PC-9 (cell line): ENCODE results near the gene NUDT7. TPM values are rescaled to one million over a fixed set of nuclear protein-coding genes. Genes with fewer than 3 reads are reported as not detected.

Experiments
- BruUV-seq: library from RNA; stranded (reverse); fragments of 400-500 nt; replicated peaks from 2 replicates; lab custom pipeline; 2021; lab: Mats Ljungman, UMichigan
- CTCF ChIA-PET: fragments of 300-600 bp; sonication (Branson Sonifier 250); formaldehyde crosslinking; loops from one replicate; lab custom pipeline; 2022; ENCODE audit warnings: antibody characterized with exemption; lab: Charles Lee
- POLR2A ChIA-PET: fragments of 300-600 bp; sonication (Branson Sonifier 250); formaldehyde crosslinking; loops from one replicate; lab custom pipeline; 2022; ENCODE audit warnings: antibody characterized with exemption; ENCODE audit not compliant: unreplicated experiment; lab: Charles Lee
- DNase-seq, 2 experiments: peaks; one replicate each; pipeline versions ENCODE4 v3.0.0 to v3.0.0-alpha.2; 2015 to 2022; ENCODE audit warnings: mixed read lengths in 1 of 2
- H2AFZ ChIP-seq: fragments of 200-600 bp; sonication (generic); 2 replicates; pipeline ENCODE4 v1.8.1; 2017; ENCODE audit warnings: antibody characterized with exemption
- H3F3A ChIP-seq: fragments of 200-600 bp; sonication (generic); 2 replicates; pipeline ENCODE4 v1.8.1; 2017; ENCODE audit warnings: antibody characterized with exemption, mild to moderate bottlenecking, low read depth; ENCODE audit not compliant: insufficient read depth
- H3K27ac ChIP-seq: fragments of 200-600 bp; sonication (generic); 2 replicates; pipeline ENCODE4 v1.6.1; 2016; ENCODE audit warnings: mixed run types
- H3K27me3 ChIP-seq: fragments of 200-600 bp; sonication (generic); 2 replicates; pipeline ENCODE4 v1.6.1; 2016; ENCODE audit warnings: low read depth, mixed run types; ENCODE audit not compliant: insufficient read depth
- H3K36me3 ChIP-seq: fragments of 200-600 bp; sonication (generic); 2 replicates; pipeline ENCODE4 v1.6.1; 2016; ENCODE audit warnings: low read depth, mixed run types
- H3K4me1 ChIP-seq: fragments of 200-600 bp; sonication (generic); replicated peaks from 2 replicates; pipeline ENCODE4 v1.6.1; 2016; ENCODE audit warnings: mixed run types; ENCODE audit not compliant: insufficient read depth
- H3K4me2 ChIP-seq: fragments of 200-600 bp; sonication (generic); 2 replicates; pipeline ENCODE4 v1.6.1; 2017; ENCODE audit warnings: mixed run types
- H3K4me3 ChIP-seq: fragments of 200-600 bp; sonication (generic); 2 replicates; pipeline ENCODE4 v1.6.1; 2016; ENCODE audit warnings: mixed run types
- H3K79me2 ChIP-seq: fragments of 200-600 bp; sonication (generic); 2 replicates; pipeline ENCODE4 v1.6.1; 2017; ENCODE audit warnings: low read depth, mixed run types
- H3K9me2 ChIP-seq: fragments of 200-600 bp; sonication (generic); 2 replicates; pipeline ENCODE4 v1.8.1; 2017; ENCODE audit warnings: mild to moderate bottlenecking; ENCODE audit not compliant: insufficient read depth
- H3K9me3 ChIP-seq: fragments of 200-600 bp; sonication (generic); 2 replicates; pipeline ENCODE4 v1.8.1; 2016; ENCODE audit warnings: low read depth; ENCODE audit not compliant: insufficient read depth
- H4K20me1 ChIP-seq: fragments of 200-600 bp; sonication (generic); 2 replicates; pipeline ENCODE4 v1.8.1; 2017; ENCODE audit not compliant: insufficient read depth
- EZH2 ChIP-seq: fragments of 200-600 bp; sonication (generic); IDR thresholded peaks from 2 replicates; pipeline ENCODE4 v1.8.0; 2017; ENCODE audit warnings: antibody characterized with exemption, low read depth
- intact Hi-C: fragments of 100-400 bp; cut with micrococcal nuclease; formaldehyde crosslinking; loops from one replicate; pipeline ENCODE4 v1.10.0; 2022; ENCODE audit not compliant: unreplicated experiment
- total RNA-seq: library from RNA; stranded (reverse); gene quantifications from 2 replicates; pipeline ENCODE4 v1.2.3, GENCODE V29; 2021
- TF ChIP-seq, protein P1 (sequence below): fragments of 200-600 bp; sonication (generic); conservative IDR thresholded peaks from 2 replicates; pipeline ENCODE4 v1.6.1; 2017; ENCODE audit warnings: mixed run types, antibody characterized with exemption, mild to moderate bottlenecking, moderate library complexity

NUDT7 gene
- total RNA-seq, 1 experiment from 2014 or later, result not detected

DNA sequence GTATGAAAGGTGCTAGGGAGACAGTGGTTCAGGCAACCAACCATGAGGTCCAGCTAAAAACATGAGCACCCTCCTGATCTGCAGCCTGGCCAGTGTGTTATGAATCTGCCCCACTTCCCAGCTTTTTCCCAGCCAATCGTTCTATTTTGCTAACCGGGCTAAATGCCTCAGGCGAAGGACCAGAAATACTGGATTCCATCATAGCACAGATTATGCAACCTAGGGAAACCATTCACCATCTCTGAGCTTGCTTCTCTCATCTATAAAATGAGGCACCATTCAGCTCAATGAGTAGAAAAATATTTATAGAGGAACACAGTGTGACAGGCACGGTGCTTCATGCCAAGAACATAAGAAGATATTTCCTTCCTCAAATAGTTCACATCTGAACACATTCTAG lies 45.2 kb upstream of the NUDT7 start:
- ChIA-PET CTCF (interaction anchor here (0.7 to 1.1 kb wide), 2 partner anchors 326 to 1478 kb away, joined by 3 to 5 read pairs; no protein-coding TSS in a partner anchor), POLR2A (no interaction called here)

DNA sequence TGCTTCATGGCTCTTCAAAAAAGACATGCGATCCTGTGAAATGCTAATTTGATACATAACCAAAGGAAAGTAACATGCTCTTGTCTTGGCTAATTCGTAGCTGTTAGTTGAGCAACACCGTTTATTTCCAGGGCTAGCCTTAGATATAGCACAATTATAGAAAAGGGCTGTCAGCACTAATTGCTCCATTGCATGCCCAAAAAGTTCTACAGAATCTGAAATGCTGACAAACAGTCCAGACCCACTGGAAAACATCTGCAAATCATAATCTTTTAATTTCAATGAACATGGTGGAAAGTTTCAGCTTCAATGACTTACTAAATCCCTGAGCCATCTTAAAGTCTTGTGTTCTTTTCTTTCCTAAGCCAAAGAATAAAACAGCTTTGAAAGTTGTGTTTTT lies 42.9 kb upstream of the NUDT7 start:
- Histone ChIP-seq H3K27ac (no peak overlapping the region), H3K9me2 (no peaks in the 10 kb centered on the region), H3K4me3 (no peak overlapping the region), H3F3A (no peaks in the 10 kb centered on the region), H4K20me1 (no peaks in the 10 kb centered on the region), H3K36me3 (no peaks in the 10 kb centered on the region), H3K4me1 (no peaks in the 10 kb centered on the region), H3K79me2 (no peaks in the 10 kb centered on the region), H2AFZ (no peak overlapping the region), H3K9me3 (no peaks in the 10 kb centered on the region), H3K27me3 (peaks cover 41% of the 10 kb centered on the region), H3K4me2 (no peak overlapping the region)
- no peak for DNase-seq
- intact Hi-C loops, result loop anchor here (5.0 to 10.0 kb wide), 2 partner anchors 415 to 442 kb away; partner anchors contain the start of gene WWOX
- ChIA-PET POLR2A (no interaction called here), CTCF (interaction anchor here (0.7 kb wide), 1 partner anchor 478 kb away, joined by 3 read pairs; no protein-coding TSS in a partner anchor)
- BruUV-seq, result no TSS peak
- TF ChIP-seq, protein P1, sequence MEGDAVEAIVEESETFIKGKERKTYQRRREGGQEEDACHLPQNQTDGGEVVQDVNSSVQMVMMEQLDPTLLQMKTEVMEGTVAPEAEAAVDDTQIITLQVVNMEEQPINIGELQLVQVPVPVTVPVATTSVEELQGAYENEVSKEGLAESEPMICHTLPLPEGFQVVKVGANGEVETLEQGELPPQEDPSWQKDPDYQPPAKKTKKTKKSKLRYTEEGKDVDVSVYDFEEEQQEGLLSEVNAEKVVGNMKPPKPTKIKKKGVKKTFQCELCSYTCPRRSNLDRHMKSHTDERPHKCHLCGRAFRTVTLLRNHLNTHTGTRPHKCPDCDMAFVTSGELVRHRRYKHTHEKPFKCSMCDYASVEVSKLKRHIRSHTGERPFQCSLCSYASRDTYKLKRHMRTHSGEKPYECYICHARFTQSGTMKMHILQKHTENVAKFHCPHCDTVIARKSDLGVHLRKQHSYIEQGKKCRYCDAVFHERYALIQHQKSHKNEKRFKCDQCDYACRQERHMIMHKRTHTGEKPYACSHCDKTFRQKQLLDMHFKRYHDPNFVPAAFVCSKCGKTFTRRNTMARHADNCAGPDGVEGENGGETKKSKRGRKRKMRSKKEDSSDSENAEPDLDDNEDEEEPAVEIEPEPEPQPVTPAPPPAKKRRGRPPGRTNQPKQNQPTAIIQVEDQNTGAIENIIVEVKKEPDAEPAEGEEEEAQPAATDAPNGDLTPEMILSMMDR, result no peak
- no peak for TF ChIP-seq EZH2

More for the DNA sequence above, 45.2 kb upstream of the NUDT7 start:
- Histone ChIP-seq H3F3A (no peaks in the 10 kb centered on the region), H3K4me2 (no peak overlapping the region), H4K20me1 (no peaks in the 10 kb centered on the region), H3K4me3 (no peak overlapping the region), H3K79me2 (no peaks in the 10 kb centered on the region), H3K27ac (no peak overlapping the region), H3K27me3 (peaks cover 35% of the 10 kb centered on the region; the same call in 1 of the 2 replicates), H3K4me1 (no peaks in the 10 kb centered on the region), H2AFZ (no peak overlapping the region), H3K9me3 (no peaks in the 10 kb centered on the region), H3K36me3 (no peaks in the 10 kb centered on the region), H3K9me2 (no peaks in the 10 kb centered on the region)
- BruUV-seq, result no TSS peak
- intact Hi-C loops, result loop anchor here (5.0 to 10.0 kb wide), 2 partner anchors 418 to 440 kb away; partner anchors contain the start of gene WWOX
- no peak for DNase-seq
- TF ChIP-seq EZH2, result no peak
- TF ChIP-seq, protein P1, result no peak

DNA sequence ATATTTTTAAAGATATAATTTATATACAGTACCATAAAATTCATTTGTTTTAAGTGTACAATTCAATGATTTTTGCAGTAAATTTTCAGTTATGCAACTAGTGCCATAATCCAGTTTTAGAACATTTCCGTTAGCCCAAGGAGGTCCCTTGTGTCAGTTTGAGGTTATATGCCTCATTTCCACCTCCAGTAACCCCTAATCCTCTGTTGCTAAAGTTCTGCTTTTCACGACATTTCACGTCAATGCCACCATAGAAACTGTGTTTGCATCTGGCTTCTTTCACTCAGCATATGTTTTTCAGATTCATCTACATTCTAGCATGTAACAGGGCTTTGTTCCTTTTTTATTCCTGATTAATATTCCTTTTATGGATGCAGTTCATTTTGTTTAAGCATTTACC lies 42.4 kb upstream of the NUDT7 start:
- Histone ChIP-seq H3K4me2 (no peak overlapping the region), H3K9me2 (no peaks in the 10 kb centered on the region), H3K36me3 (no peaks in the 10 kb centered on the region), H3K27ac (no peak overlapping the region), H3F3A (no peaks in the 10 kb centered on the region), H3K27me3 (peaks cover 41% of the 10 kb centered on the region), H3K4me1 (no peaks in the 10 kb centered on the region), H3K4me3 (no peak overlapping the region), H4K20me1 (no peaks in the 10 kb centered on the region), H3K79me2 (no peaks in the 10 kb centered on the region), H2AFZ (no peak overlapping the region), H3K9me3 (no peaks in the 10 kb centered on the region)
- POLR2A ChIA-PET, result no interaction called here
- CTCF ChIA-PET, result no interaction called here
- no TSS peak for BruUV-seq
- intact Hi-C loops, result loop anchor here (5.0 to 10.0 kb wide), 2 partner anchors 415 to 443 kb away; partner anchors contain the start of gene WWOX
- TF ChIP-seq, protein P1, result no peak
- TF ChIP-seq EZH2, result no peak
- no peak for DNase-seq
